ENCODE measurements around the gene BOC. TPM values are rescaled to one million over a fixed set of nuclear protein-coding genes. Genes with fewer than 3 reads are reported as not detected.

The BOC gene
- total and polyA plus RNA-seq, 2 of the 8 experiments (the other 6 are each of a cell fraction or from before 2014, with no cell fraction given): 6.9 to 9.3 TPM

DNA sequence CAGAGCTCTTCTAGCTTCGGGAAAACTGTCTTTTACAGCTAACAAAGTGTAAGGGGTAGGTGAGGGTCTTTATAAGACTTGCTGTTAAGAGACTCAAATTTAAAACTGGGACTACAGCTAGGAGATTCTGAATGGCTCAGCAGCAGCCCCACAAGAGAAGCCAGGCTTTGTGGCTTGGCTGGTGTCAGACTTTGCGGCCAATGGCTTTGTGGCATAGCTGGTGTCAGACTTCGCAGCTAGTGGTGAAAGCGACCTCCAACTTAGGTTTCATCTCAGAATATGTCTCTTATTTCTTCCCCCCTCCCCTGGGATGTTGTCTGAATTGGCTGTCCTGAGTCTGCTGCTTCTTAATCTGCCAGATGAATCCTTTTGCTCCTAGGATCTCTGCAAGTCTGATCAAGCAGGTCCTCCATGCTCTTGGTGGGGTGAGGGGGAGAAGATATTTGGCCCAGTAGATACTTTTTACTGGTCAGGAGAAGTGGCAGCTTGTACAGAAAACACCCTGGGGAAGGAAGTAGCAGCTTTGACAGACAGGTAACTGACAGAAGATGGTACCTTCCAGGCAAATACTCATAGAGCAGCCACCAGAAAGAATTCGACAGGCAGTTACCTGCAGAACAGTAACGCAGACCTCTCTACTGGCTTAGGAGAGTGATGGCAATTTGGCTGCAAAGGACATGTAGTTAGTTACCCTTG is 8.4 kb downstream of the BOC start:
- POLR2A ChIA-PET (ENCODE audit: partially characterized antibody): interaction anchor here (1.4 kb wide), 1 partner anchor 14 kb away, joined by 3 read pairs; no protein-coding TSS in a partner anchor
- H2BK5ac ChIP-seq (ENCODE audit: low read depth, low read length): no peak overlapping the region
- CTCF ChIA-PET (ENCODE audit: partially characterized antibody): interaction anchor here (0.6 to 3.0 kb wide), 5 partner anchors 14 to 69 kb away, joined by 3 to 12 read pairs (median 6); no protein-coding TSS in a partner anchor
- H3K4me2 ChIP-seq (ENCODE audit: insufficient read depth in 1 of 2, low read depth in 2 of 2, low read length in 2 of 2): no peak overlapping the region
- H3K18ac ChIP-seq (ENCODE audit: extremely low read depth, low read length): no peak overlapping the region
- no peak for DNase-seq (ENCODE audit: low read depth in 1 of 2, low spot score in 2 of 2)
- no peak overlapping the region for H3K9ac ChIP-seq (replicated peaks in 1 of 4; ENCODE audit: extremely low read depth in 1 of 4, low read depth in 3 of 4, low read length in 3 of 4)
- H3K23me2 ChIP-seq (ENCODE audit: low read depth, low read length): no peaks in the 10 kb centered on the region
- H2BK12ac ChIP-seq (ENCODE audit: low read depth, low read length): no peak overlapping the region
- no peak overlapping the region for H4K8ac ChIP-seq (ENCODE audit: extremely low read depth, insufficient read depth, low read length)
- FAIRE-seq: no peak
- no peak overlapping the region for H3K56ac ChIP-seq (replicated peaks; ENCODE audit: insufficient read length, low read depth, low read length)
- H3K9me3 ChIP-seq (ENCODE audit: insufficient read depth in 2 of 2, low read depth in 1 of 2, low read length in 1 of 2): no peaks in the 10 kb centered on the region
- no peaks in the 10 kb centered on the region for H3K79me1 ChIP-seq (ENCODE audit: low read depth, low read length)
- H4K91ac ChIP-seq (replicated peaks; ENCODE audit: insufficient read length, low read length): no peak overlapping the region
- H3K4me1 ChIP-seq (replicated peaks in 1 of 4; ENCODE audit: control insufficient read depth in 3 of 4, insufficient read depth in 4 of 4, low read length in 3 of 4): peaks cover 0 to 7% (median 2%) of the 10 kb centered on the region in 4 experiments; a peak in 4 of 7 replicates
- no peaks in the 10 kb centered on the region for H3K79me2 ChIP-seq (ENCODE audit: control insufficient read depth in 1 of 2, insufficient read depth in 2 of 2, low read length in 2 of 2)
- H3K14ac ChIP-seq (ENCODE audit: insufficient read length): no peak overlapping the region
- H2AK5ac ChIP-seq (ENCODE audit: low read depth, low read length): no peak overlapping the region
- peak overlapping the region; percentile 29; the same call in 1 of the 2 replicates for H2BK15ac ChIP-seq (ENCODE audit: low read length)
- WGBS, 2 experiments (ENCODE audit: extremely low coverage in 1 of 2, insufficient coverage in 1 of 2, insufficient read length in 1 of 2, insufficient replicate concordance in 2 of 2, low coverage in 1 of 2, low lambda C conversion rate in 2 of 2, missing lambda C conversion rate in 1 of 2): 76% methylated on average over 6 of the region's 6 CpGs; no CpG with 5 or more reads in 1 of the 2 experiments
- peaks cover 0 to 3% (median 1%) of the 10 kb centered on the region in 4 experiments; a peak in 2 of 7 replicates for H3K27me3 ChIP-seq (replicated peaks in 1 of 4; ENCODE audit: control insufficient read depth in 3 of 4, extremely low read depth in 1 of 4, insufficient read depth in 3 of 4, low read length in 3 of 4)
- no peak overlapping the region for H3K4ac ChIP-seq (replicated peaks; ENCODE audit: insufficient read length, low read depth, low read length)
- no peak overlapping the region for H2BK20ac ChIP-seq (ENCODE audit: low read length)
- H2BK120ac ChIP-seq (replicated peaks; ENCODE audit: low read depth, low read length): no peak overlapping the region
- peaks cover 0 to 3% (median 0%) of the 10 kb centered on the region in 4 experiments; a peak in 1 of 8 replicates for H3K36me3 ChIP-seq (ENCODE audit: control insufficient read depth in 2 of 4, insufficient read depth in 4 of 4, low read length in 3 of 4)
- no peaks in the 10 kb centered on the region for H4K20me1 ChIP-seq (replicated peaks in 1 of 2; ENCODE audit: control insufficient read depth in 1 of 2, insufficient read depth in 2 of 2, low read length in 2 of 2)
- no peak overlapping the region for H2AFZ ChIP-seq (ENCODE audit: low read length)
- H3K4me3 ChIP-seq (ENCODE audit: extremely low read depth in 1 of 4, insufficient read depth in 2 of 4, low read depth in 3 of 4, low read length in 4 of 4): no peak overlapping the region
- no peak overlapping the region for H3K27ac ChIP-seq (ENCODE audit: low read depth, low read length)
- H4K5ac ChIP-seq (ENCODE audit: insufficient read length, low read depth, low read length): no peak overlapping the region
- no peak overlapping the region for H3K23ac ChIP-seq (ENCODE audit: insufficient read length)
- TF ChIP-seq GABPA (IDR thresholded peaks at IDR 0.05; ENCODE audit: borderline replicate concordance, insufficient read depth, low read length): no peak
- no peak for TF ChIP-seq BRCA1 (IDR thresholded peaks at IDR 0.05; ENCODE audit: low read depth, low read length)
- TF ChIP-seq, protein P1, sequence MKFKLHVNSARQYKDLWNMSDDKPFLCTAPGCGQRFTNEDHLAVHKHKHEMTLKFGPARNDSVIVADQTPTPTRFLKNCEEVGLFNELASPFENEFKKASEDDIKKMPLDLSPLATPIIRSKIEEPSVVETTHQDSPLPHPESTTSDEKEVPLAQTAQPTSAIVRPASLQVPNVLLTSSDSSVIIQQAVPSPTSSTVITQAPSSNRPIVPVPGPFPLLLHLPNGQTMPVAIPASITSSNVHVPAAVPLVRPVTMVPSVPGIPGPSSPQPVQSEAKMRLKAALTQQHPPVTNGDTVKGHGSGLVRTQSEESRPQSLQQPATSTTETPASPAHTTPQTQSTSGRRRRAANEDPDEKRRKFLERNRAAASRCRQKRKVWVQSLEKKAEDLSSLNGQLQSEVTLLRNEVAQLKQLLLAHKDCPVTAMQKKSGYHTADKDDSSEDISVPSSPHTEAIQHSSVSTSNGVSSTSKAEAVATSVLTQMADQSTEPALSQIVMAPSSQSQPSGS (IDR thresholded peaks at IDR 0.05; ENCODE audit: low read length): no peak
- TF ChIP-seq TAF1 (IDR thresholded peaks at IDR 0.05; ENCODE audit: low read depth, low read length): no peak
- TF ChIP-seq TEAD4 (IDR thresholded peaks at IDR 0.05; ENCODE audit: low read depth, low read length): no peak
- TF ChIP-seq SP1 (IDR thresholded peaks at IDR 0.05; ENCODE audit: low read depth, low read length): no peak
- TF ChIP-seq, protein P2, sequence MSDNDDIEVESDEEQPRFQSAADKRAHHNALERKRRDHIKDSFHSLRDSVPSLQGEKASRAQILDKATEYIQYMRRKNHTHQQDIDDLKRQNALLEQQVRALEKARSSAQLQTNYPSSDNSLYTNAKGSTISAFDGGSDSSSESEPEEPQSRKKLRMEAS (IDR thresholded peaks at IDR 0.05): no peak
